GM12878 (cell line): Measurements from ENCODE around the gene CSNK2A1.

ENCODE experiments used
- CBX5 ChIP-seq: sonication (generic); IDR thresholded peaks from 2 replicates; pipeline ENCODE4 v1.6.1; 2016; ENCODE audit warnings: low read depth, moderate library complexity, mild to moderate bottlenecking, inconsistent platforms
- CEBPB ChIP-seq, 2 experiments: fragments of 150-350 bp in 1 of 2; IDR thresholded peaks; 2 replicates each; pipeline ENCODE4 v1.6.1; 2012 to 2014; ENCODE audit warnings: low read depth in 2 of 2, low read length in 2 of 2, borderline replicate concordance in 1 of 2, inconsistent platforms in 1 of 2
- CHD4 ChIP-seq: fragments of 200-600 bp; sonication (generic); IDR thresholded peaks from 2 replicates; pipeline ENCODE4 v1.6.1; 2016; ENCODE audit warnings: mild to moderate bottlenecking
- KDM1A ChIP-seq: fragments of 200-600 bp; sonication (generic); IDR thresholded peaks from 2 replicates; pipeline ENCODE4 v1.6.1; 2016; ENCODE audit warnings: borderline replicate concordance
- MEF2A ChIP-seq: IDR thresholded peaks from 2 replicates; pipeline ENCODE4 v1.6.1; 2011; ENCODE audit warnings: low read depth, mild to moderate bottlenecking, low read length, moderate library complexity; ENCODE audit not compliant: insufficient read depth
- POLR2A ChIP-seq: IDR thresholded peaks from 2 replicates; pipeline ENCODE4 v1.6.1; 2011; ENCODE audit warnings: low read depth, mild to moderate bottlenecking, low read length
- POLR2AphosphoS2 ChIP-seq: IDR thresholded peaks from 2 replicates; pipeline ENCODE4 v1.6.1; 2011; ENCODE audit warnings: low read depth, mild to moderate bottlenecking, low read length, improper control_type of control experiment, moderate library complexity
- RBBP5 ChIP-seq: fragments of 200-600 bp; sonication (generic); conservative IDR thresholded peaks from 2 replicates; pipeline ENCODE4 v1.6.1; 2016
- SMC3 ChIP-seq: IDR thresholded peaks from 2 replicates; pipeline ENCODE4 v1.6.1; 2011; ENCODE audit warnings: low read length, improper control_type of control experiment, borderline replicate concordance
- TF ChIP-seq, protein P1 (sequence below), 3 experiments: IDR thresholded peaks in 2 of 3; conservative IDR thresholded peaks in 1 of 3; 2 replicates each; pipeline ENCODE4 v1.5.1; 2011; ENCODE audit warnings: low read depth in 3 of 3, low read length in 3 of 3, mild to moderate bottlenecking in 3 of 3, control low read depth in 2 of 3, moderate library complexity in 2 of 3, inconsistent platforms in 1 of 3, mixed read lengths in 1 of 3; ENCODE audit not compliant: control insufficient read depth in 2 of 3, insufficient read depth in 1 of 3; ENCODE audit errors: extremely low read depth in 1 of 3
- TF ChIP-seq, protein P2 (sequence below): IDR thresholded peaks from 2 replicates; pipeline ENCODE4 v1.6.1; 2011; ENCODE audit warnings: mild to moderate bottlenecking, low read depth, low read length, moderate library complexity; ENCODE audit not compliant: insufficient replicate concordance

DNA sequence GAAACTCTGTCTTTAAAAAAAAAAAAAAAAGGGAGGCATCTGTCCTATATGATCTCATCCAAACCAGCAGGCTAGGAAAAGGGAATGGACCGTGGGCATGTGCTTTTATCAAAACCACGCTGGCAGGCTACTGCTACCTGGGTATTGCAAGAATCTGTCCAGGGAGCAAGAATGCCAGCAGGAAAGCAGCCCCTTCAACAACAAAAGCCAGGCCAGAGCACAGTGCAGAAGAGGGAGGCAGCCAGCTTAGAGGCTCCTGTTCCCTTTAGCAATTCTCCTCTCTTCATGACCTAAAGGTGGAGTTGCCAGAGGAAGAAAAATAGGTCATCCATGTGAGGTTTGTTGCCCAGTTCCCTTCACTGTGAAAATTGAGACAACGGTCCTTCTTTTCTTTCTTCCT lies 99.5 kb downstream of the CSNK2A1 start:
- no peak for TF ChIP-seq RBBP5
- TF ChIP-seq CHD4 = no peak
- no peak for TF ChIP-seq POLR2A
- TF ChIP-seq, protein P1, sequence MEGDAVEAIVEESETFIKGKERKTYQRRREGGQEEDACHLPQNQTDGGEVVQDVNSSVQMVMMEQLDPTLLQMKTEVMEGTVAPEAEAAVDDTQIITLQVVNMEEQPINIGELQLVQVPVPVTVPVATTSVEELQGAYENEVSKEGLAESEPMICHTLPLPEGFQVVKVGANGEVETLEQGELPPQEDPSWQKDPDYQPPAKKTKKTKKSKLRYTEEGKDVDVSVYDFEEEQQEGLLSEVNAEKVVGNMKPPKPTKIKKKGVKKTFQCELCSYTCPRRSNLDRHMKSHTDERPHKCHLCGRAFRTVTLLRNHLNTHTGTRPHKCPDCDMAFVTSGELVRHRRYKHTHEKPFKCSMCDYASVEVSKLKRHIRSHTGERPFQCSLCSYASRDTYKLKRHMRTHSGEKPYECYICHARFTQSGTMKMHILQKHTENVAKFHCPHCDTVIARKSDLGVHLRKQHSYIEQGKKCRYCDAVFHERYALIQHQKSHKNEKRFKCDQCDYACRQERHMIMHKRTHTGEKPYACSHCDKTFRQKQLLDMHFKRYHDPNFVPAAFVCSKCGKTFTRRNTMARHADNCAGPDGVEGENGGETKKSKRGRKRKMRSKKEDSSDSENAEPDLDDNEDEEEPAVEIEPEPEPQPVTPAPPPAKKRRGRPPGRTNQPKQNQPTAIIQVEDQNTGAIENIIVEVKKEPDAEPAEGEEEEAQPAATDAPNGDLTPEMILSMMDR (IDR thresholded peaks at IDR 0.05 in 2 of 3, conservative IDR thresholded peaks at IDR 0.05 in 1 of 3; ENCODE audit: control insufficient read depth in 2 of 3, extremely low read depth in 1 of 3, insufficient read depth in 1 of 3, low read depth in 3 of 3, low read length in 3 of 3) = no peak
- no peak for TF ChIP-seq KDM1A
- TF ChIP-seq SMC3 = no peak
- TF ChIP-seq CBX5 = no peak
- TF ChIP-seq CEBPB (IDR thresholded peaks at IDR 0.05; ENCODE audit: borderline replicate concordance in 1 of 2, low read depth in 2 of 2, low read length in 2 of 2) = no peak
- TF ChIP-seq, protein P2, sequence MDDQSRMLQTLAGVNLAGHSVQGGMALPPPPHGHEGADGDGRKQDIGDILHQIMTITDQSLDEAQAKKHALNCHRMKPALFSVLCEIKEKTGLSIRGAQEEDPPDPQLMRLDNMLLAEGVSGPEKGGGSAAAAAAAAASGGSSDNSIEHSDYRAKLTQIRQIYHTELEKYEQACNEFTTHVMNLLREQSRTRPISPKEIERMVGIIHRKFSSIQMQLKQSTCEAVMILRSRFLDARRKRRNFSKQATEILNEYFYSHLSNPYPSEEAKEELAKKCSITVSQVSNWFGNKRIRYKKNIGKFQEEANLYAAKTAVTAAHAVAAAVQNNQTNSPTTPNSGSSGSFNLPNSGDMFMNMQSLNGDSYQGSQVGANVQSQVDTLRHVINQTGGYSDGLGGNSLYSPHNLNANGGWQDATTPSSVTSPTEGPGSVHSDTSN = no peak
- no peak for TF ChIP-seq POLR2AphosphoS2
- TF ChIP-seq MEF2A = no peak
